ENCODE results near the gene C1QTNF1. TPM values are rescaled to one million over a fixed set of nuclear protein-coding genes. Genes with fewer than 3 reads are reported as not detected.

C1QTNF1 gene
- total RNA-seq, 4 donors from 2014 or later: 67.1 to 147 (median 90.0) TPM

- no peaks in the 10 kb centered on the region for H3K27me3 ChIP-seq
- no peak overlapping the region for H3K4me3 ChIP-seq
- WGBS, 2 donors: 84 to 88% methylated on average over 27 to 28 of the region's 28 CpGs
- DNase-seq (ENCODE audit: low spot score in 2 of 2): no peak
- peaks cover 0 to 91% (median 10%) of the 10 kb centered on the region in 3 donors for H3K36me3 ChIP-seq
- no peaks in the 10 kb centered on the region for H3K9me3 ChIP-seq
- TF ChIP-seq CTCF (IDR thresholded peaks at IDR 0.05): no peak
- no peak for TF ChIP-seq POLR2A (IDR thresholded peaks at IDR 0.05)
- TF ChIP-seq EP300 (IDR thresholded peaks at IDR 0.05): no peak
- H3K27ac ChIP-seq: no peak overlapping the region
- H3K4me1 ChIP-seq: peaks cover 0 to 6% (median 0%) of the 10 kb centered on the region in 4 donors
Measured at GRCh38 chr17:79083191-79083971, 59.4 kb downstream of the C1QTNF1 start.

GRCh38 chr17:79084291-79085153, 60.6 kb downstream of the C1QTNF1 start:
- H3K27me3 ChIP-seq: no peaks in the 10 kb centered on the region
- H3K36me3 ChIP-seq: peaks cover 0 to 83% (median 10%) of the 10 kb centered on the region in 3 donors
- H3K27ac ChIP-seq: no peak overlapping the region
- WGBS, 2 donors: 89% methylated on average over 30 to 31 of the region's 31 CpGs
- H3K4me3 ChIP-seq: no peak overlapping the region
- no peak for DNase-seq (ENCODE audit: low spot score in 2 of 2)
- no peaks in the 10 kb centered on the region for H3K9me3 ChIP-seq
- TF ChIP-seq POLR2A (IDR thresholded peaks at IDR 0.05) (no peak), EP300 (IDR thresholded peaks at IDR 0.05) (no peak), CTCF (IDR thresholded peaks at IDR 0.05) (no peak)
- peaks cover 0 to 8% (median 0%) of the 10 kb centered on the region in 4 donors for H3K4me1 ChIP-seq

GRCh38 chr17:79085154-79085920, 61.4 kb downstream of the C1QTNF1 start:
- 90 to 93% methylated on average over 21 to 28 of the region's 30 CpGs for WGBS, 2 donors
- TF ChIP-seq POLR2A (IDR thresholded peaks at IDR 0.05): no peak
- no peak for TF ChIP-seq CTCF (IDR thresholded peaks at IDR 0.05)
- no peak for TF ChIP-seq EP300 (IDR thresholded peaks at IDR 0.05)
- H3K27me3 ChIP-seq: peaks cover 0 to 4% of the 10 kb centered on the region in 2 donors
- H3K9me3 ChIP-seq: no peaks in the 10 kb centered on the region
- no peak overlapping the region for H3K27ac ChIP-seq
- H3K36me3 ChIP-seq: peaks cover 0 to 74% (median 6%) of the 10 kb centered on the region in 3 donors
- no peak overlapping the region for H3K4me3 ChIP-seq
- no peak for DNase-seq (ENCODE audit: low spot score in 2 of 2)
- peaks cover 0 to 16% (median 0%) of the 10 kb centered on the region in 4 donors for H3K4me1 ChIP-seq

GRCh38 chr17:79085921-79086551, 62.1 kb downstream of the C1QTNF1 start:
- WGBS, 2 donors: 90% methylated on average over 25 to 28 of the region's 28 CpGs
- Histone ChIP-seq H3K4me1 (peaks cover 0 to 22% (median 2%) of the 10 kb centered on the region in 4 donors), H3K9me3 (no peaks in the 10 kb centered on the region), H3K27me3 (peaks cover 0 to 5% of the 10 kb centered on the region in 2 donors), H3K27ac (no peak overlapping the region), H3K36me3 (peaks cover 0 to 67% (median 0%) of the 10 kb centered on the region in 3 donors), H3K4me3 (no peak overlapping the region)
- no peak for TF ChIP-seq CTCF (IDR thresholded peaks at IDR 0.05)
- no peak for TF ChIP-seq EP300 (IDR thresholded peaks at IDR 0.05)
- no peak for TF ChIP-seq POLR2A (IDR thresholded peaks at IDR 0.05)
- no peak for DNase-seq (ENCODE audit: low spot score in 2 of 2)
